ENCODE data around the gene BRINP1.

DNA sequence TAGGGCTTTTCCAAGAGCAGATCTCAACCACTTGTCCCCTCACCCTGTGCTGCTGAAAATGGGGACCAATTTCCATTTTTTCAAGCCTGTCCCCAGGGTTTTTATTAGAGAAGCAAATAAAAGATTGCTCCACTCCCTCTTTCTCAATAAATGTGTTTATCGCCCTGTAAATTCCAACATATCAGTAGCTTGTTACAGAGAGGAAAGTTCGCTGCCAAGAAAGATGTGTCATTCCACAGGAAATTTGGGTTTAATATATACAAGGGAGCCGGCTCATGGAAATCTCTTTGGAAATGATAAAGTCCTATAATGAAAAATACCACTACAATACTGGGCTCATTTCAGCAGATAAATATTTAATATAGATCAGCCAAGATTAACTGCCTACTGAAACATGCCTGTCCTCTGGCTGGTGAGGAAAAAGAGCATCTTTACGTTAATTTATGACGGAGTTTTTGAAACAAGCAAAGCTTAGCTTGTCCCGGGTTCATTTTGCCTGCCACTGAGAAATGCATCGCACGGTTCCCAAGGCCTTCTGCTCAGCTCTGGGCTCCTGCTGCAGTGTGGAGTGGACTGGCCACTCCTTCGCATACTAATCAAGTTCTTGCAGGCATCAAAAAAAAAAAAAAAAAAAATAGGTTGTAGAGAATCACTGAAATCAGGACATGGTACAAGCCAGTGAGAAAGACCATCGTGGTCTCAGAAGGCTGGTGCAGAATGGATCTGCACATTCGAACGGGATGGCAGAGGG, 84.5 kb downstream of the BRINP1 start:
- TF ChIP-seq, protein P1, sequence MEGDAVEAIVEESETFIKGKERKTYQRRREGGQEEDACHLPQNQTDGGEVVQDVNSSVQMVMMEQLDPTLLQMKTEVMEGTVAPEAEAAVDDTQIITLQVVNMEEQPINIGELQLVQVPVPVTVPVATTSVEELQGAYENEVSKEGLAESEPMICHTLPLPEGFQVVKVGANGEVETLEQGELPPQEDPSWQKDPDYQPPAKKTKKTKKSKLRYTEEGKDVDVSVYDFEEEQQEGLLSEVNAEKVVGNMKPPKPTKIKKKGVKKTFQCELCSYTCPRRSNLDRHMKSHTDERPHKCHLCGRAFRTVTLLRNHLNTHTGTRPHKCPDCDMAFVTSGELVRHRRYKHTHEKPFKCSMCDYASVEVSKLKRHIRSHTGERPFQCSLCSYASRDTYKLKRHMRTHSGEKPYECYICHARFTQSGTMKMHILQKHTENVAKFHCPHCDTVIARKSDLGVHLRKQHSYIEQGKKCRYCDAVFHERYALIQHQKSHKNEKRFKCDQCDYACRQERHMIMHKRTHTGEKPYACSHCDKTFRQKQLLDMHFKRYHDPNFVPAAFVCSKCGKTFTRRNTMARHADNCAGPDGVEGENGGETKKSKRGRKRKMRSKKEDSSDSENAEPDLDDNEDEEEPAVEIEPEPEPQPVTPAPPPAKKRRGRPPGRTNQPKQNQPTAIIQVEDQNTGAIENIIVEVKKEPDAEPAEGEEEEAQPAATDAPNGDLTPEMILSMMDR (IDR thresholded peaks at IDR 0.05): no peak
- TF ChIP-seq POLR2A (IDR thresholded peaks at IDR 0.05) (no peak), EP300 (IDR thresholded peaks at IDR 0.05) (no peak), POLR2AphosphoS5 (IDR thresholded peaks at IDR 0.05) (no peak)

Data from suprapubic skin (tissue), 4 donors.